ENCODE results near the gene ARHGEF4.
"Not testable (repeated sequence)": the region's sequence is repeated elsewhere in the genome, so short reads cannot be mapped to it uniquely, and the experiment has no call there.

The ARHGEF4 gene

GRCh38 chr2:130976591-130977237 is 140.0 kb downstream of the ARHGEF4 start:
- DNase-seq (ENCODE audit: low read depth in 2 of 2): no peak

DNA sequence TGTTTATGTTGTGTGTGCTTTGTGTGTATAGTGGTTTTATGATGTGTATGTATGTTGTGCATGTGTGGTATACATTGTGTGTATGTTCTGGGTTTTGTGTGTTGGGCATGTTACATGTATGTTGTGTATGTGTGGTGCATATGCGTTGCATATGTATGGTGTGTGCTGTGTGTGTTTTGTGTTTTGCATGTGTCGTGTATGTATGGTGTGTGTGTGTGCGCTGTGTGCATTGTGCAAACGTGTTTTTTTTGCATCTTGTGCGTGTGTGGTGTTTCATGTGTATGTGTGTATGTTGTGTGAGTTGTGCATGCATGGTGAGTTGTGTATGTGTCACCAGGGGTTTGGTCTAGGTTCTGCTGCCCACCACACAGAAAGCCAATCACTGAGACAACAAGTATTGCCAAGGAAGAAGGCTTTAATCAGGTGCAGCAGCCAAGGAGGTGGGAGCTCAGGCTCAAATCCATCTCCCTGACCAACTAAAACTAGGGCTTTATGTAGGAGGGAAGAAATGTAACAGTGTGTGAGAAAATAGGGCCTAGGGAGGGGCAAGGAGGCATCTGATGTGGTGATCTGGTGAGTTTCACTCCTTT is 140.8 kb downstream of the ARHGEF4 start:
- no peak for DNase-seq (ENCODE audit: low read depth in 2 of 2)

DNA sequence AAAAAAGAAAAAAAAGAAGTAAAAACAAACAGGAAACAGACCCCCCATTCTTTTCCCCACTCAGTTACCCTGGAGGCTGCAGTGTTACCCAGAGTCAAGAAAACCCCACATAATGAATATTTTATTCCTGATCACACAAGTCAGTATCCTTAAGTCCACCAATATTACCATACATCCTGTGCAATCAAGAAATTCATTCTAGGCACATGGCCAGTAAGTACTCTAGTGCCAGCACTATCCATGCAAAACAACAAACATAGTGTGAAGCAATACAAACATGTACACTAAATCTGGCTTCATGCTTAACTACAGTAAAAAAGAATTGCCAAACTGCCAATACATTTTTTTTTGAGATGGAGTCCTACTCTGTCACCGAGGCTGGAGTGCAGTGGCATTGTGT is 145.0 kb downstream of the ARHGEF4 start:
- no peak for DNase-seq (ENCODE audit: low read depth in 2 of 2)

GRCh38 chr2:130985206-130985780 is 148.6 kb downstream of the ARHGEF4 start:
- no peak for DNase-seq (ENCODE audit: low read depth in 2 of 2)

- DNase-seq (ENCODE audit: low read depth in 2 of 2): no peak
Observed at GRCh38 chr2:130985831-130986649, 149.3 kb downstream of the ARHGEF4 start.

- DNase-seq (ENCODE audit: low read depth in 2 of 2): no peak
Observed at GRCh38 chr2:130986890-130987493, 150.3 kb downstream of the ARHGEF4 start.

DNA sequence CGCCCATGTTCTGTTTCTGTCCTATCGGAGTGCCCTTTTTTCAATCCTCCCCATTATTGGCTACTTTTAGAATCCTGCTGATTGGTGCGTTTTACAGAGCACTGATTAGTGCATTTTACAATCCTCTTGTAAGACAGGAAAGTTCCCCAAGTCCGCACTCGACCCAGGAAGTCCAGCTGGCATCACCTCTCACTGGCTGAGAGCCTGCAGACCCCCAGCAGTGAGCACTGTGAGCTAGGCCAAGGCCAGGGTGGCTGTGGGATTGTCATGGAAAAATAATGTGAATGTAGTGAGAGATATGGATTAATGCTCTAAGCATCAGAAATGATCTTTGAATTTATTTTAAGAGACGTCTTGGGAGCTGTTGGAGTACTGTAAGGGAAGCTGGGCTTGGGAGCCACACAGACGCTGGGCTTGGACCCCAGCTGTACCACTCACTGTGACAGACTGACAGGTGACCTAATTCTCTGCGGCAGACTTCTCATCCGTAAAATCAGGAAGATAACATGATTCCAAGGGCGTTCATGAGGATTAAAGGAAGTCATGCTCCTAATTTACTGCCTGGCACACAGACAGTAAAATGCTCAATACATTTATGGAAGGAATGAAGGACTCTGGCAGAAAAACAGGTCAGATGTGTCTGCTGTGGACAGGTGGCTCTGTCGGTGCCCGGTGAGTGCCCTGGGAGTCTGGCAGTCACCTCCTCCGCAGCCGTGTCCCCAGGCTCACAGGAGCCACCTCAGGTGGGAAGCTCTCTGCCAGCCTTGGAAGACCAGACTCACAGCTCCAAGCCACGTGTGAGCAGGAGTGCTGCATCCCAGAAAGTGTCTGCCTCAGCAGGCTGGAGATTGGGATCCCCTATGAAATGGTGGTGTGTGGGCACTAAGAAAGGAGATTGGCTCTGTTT is 151.1 kb downstream of the ARHGEF4 start:
- no peak for DNase-seq (ENCODE audit: low read depth in 2 of 2)

- DNase-seq (ENCODE audit: low read depth in 2 of 2): not testable (repeated sequence)
Observed at GRCh38 chr2:130991446-130991845, 154.7 kb downstream of the ARHGEF4 start.

DNA sequence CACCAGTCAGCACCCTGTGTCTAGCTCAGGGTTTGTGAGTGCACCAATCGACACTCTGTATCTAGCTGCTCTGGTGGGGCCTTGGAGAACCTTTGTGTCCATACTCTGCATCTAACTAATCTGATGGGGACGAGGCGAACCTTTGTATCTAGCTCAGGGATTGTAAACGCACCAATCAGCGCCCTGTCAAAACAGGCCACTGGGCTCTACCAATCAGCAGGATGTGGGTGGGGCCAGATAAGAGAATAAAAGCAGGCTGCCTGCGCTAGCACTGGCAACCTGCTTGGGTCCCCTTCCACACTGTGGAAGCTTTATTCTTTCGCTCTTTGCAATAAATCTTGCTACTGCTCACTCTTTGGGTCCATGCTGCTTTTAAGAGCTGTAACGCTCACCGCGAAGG is 155.3 kb downstream of the ARHGEF4 start:
- DNase-seq (ENCODE audit: low read depth in 2 of 2): not testable (repeated sequence)

- DNase-seq (ENCODE audit: low read depth in 2 of 2): no peak
Observed at GRCh38 chr2:130996691-130997090, 160.0 kb downstream of the ARHGEF4 start.

DNA sequence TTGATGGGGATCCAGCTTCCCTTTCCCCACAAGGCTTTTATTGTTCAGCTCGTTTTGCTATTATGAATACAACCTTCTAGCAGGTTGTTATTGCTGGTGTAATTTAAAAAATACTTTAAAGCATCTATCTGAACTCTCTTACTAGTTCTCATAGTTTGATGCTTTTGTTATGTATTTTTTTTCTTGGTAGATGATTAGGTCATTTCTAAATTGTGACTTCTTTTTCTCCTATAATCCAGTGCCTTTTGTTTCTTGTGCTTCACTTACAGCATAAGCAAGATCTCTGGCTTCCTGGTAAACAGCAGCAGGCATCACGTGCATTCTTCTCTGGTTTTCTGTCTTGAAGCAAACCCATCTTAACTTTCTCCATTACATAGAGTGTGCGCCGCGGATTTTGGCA is 160.5 kb downstream of the ARHGEF4 start:
- DNase-seq (ENCODE audit: low read depth in 2 of 2): no peak

DNA sequence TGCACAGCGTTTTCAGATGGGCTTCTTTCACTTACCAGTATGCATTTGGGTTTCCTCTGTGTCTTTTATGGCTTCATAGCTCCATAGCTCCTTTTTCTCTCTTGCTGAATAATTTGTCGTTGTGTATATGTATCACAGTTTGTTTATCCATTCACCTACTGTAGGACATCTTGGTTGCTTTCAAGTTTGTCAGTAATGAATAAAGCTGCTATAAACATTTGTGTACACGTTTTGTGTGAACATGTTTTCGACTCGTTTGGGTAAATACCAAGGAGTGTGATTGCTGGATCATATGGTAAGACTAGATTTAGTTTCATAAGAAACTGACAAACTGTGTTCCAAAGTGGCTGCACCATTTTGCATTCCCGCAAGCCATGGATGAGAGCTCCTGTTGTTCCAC is 161.8 kb downstream of the ARHGEF4 start:
- no peak for DNase-seq (ENCODE audit: low read depth in 2 of 2)

DNA sequence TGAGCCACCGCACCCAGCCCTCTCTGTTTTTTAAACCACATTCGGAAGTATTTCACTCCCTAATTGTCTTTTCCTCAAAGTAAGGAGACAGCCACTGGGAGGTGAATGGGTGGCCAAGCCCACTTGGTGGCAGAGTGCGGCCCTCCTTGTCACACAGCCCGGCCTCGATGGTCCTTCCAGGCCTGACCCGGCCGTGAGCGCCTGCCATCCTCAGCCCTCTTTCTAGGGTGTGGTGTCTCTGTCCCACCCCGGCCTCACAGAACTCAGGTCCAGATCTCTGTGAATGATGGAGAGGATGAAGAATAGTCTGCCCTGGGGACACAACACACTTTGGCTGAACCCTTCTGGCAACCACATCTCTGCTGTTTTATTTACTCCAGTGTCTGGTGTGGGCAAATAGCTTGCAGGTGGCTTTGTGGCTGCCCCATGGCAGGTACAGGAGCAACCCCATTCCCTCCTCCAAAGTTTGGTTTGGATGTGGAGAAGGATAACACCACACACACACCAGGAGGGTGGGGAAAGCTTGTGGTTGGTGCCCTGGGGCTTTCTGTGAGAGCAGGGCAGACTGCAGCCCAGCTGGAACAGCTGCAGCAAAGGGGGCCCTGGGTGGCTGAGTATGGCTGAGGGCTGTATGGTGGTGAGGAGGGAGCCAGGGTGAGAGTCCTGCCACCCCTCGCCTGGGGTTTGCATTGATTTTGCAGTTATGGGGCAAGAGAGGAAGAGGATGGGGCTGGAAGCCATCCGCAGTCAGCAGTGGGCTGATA is 167.9 kb downstream of the ARHGEF4 start:
- no peak for DNase-seq (ENCODE audit: low read depth in 2 of 2)

DNA sequence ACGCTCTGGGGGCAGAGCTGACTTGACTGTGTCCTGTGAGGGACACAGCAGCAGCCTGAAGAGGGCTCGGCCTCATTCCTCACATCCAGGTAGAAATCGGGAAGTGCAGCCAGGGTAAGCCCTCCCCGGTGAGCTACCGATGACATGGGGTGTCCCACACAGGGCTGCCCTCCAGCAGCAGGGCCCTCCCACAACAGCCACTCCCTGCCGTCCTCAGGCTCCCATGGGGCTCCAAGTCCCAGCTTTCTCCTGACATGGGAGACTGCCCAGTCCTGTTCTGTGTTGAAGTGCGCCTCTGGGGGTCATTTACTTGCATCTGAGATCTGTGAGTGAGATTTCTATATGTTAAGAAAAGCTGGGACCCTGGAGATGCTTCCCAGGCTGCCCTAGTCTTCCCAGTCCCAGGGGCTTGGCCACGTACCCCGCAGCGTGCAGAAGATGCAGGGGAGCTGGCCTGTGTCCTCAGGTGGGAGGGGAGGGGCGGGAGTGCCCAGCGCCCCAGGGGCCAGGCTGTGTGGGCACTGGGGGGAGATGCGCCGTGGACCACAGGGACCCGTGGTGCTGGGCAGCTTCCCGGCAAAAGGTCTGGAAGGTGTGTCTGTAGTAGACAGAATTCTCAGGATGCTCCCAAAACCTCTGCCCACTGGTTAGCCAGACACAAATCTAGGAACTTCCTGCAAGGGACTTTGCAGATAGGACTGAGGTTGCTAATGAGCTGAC is 168.7 kb downstream of the ARHGEF4 start:
- DNase-seq (ENCODE audit: low read depth in 2 of 2): no peak

DNA sequence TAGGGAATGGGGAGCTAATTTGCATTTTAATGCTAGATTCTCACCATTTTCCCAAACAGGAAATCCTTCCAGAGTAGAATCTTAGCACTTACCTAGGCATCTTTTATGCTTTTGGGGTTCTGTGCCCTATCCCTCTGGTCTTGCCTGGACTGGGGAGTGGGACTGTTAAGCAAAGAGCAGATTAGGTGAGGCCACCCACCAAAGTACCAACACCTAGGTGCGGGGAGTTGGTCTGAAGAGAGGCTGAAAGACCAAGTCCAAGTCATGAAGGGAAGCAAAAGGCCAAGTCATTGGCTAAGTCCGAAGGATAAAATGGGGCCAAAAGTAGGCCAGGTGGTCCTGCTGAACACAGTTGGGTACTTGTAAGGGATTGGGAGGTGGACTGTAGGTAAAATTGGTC is 169.8 kb downstream of the ARHGEF4 start:
- no peak for DNase-seq (ENCODE audit: low read depth in 2 of 2)

DNA sequence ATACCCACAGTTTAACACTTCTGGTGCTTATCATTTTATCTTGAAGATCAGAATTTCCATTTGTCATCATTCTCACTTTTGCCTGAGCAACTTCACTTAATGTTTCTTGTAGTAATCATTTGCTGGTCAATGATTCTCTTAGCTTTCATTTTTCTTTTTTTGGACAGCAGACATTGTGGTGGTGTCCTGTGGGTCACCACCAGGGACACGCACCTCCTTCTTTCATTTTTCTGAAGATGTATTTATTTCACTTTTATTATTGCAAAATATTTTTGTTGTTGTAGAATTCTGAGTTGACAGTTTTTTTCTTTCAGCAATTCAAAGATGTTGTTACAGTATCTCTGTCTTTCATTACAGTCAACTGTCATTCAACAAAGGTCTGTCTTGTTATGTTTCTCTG is 172.3 kb downstream of the ARHGEF4 start:
- DNase-seq (ENCODE audit: low read depth in 2 of 2): no peak

DNA sequence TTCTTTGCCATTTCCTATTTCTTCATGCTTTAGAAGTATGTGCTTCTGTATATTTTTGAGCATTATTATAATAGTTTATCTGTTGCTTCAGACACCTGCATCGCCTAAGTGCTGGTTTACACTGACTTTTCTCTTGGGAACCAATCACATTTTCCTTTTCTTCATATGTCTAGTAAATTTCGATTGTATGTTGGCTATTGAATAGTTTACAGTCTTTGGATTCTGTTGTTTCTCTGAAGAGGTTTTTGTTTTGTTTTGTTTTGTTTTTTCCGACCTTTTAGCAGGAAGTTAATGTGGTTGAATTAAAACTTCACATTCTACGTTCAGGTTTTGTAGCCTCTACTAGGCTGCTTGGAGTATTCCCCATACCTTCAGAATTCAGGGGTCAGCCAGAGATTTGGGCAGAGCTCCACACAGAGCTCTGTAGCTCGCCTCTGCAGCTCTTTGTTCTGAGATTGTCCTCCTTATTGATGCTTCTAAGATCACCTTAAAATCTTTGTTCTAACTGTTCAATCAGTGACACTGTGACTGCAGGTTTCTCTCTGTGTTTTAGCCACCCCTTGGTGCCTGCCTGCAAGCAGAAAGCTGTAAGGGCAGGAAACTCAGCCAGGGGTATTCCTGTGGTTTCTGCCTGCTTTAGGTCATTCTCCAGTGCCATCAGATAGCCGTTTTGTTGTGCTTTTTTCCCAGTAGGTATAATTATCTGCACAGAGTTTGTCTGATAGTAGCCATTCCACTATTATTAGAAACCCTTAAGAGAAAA is 173.2 kb downstream of the ARHGEF4 start:
- DNase-seq (ENCODE audit: low read depth in 2 of 2): no peak

DNA sequence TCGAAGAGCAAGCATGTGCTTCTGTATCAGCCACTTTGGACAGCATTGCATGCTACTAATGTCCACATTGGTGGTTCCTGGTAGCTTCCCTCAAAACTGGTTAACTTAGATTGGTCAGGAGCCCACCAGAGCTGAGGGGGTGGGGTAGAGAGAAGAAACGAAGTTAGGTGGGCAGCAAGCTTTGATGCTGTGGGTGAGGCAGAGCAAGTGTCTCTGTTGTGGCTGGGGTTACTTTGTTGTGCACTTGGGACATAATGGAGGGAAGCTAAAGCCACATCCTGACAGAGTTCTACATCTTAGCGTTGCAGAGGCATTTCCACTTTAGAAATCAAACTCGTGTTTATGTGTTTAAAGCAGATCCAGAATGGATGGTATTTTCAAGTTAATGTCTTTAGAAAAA is 173.9 kb downstream of the ARHGEF4 start:
- DNase-seq (ENCODE audit: low read depth in 2 of 2): no peak

GRCh38 chr2:131011486-131011885 is 174.8 kb downstream of the ARHGEF4 start:
- no peak for DNase-seq (ENCODE audit: low read depth in 2 of 2)

All from stimulated activated CD8-positive, alpha-beta memory T cell treated with anti-CD3 and anti-CD28 coated beads, Interleukin-2, amount 100 ng/mL, for 48 hours (primary cell).